ENCODE measurements around the gene CCDC14. TPM values are rescaled to one million over a fixed set of nuclear protein-coding genes. Genes with fewer than 3 reads are reported as not detected.
"Not testable (repeated sequence)": the region's sequence is repeated elsewhere in the genome, so short reads cannot be mapped to it uniquely, and the experiment has no call there.

The CCDC14 gene
- total and polyA plus RNA-seq, 2 donors = 57.3 to 60.4 TPM

DNA sequence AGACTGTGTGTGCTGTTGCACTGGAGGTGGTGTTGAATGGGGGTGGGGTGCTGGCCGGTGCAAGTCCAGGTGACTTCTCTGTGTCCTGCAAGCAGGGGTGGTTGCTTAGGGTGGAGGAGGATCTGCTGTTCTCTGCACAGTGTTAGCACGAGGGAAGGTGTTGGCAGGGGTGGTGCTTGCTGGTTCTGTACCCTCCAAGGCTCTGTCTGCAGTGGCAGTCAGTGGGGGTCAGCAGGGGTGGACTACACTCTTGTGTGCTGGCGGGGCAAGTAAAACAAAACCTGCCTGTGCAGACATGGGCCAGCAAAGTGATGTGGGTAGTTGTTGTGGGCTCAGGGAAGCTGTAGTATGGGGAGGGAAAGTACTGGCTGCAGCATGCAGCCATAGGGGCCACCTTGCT lies 25.4 kb upstream of the CCDC14 start:
- Histone ChIP-seq H3K27me3 (ENCODE audit: control insufficient read depth in 2 of 2, insufficient read depth in 1 of 2, low read length in 1 of 2) (peaks cover 0 to 29% of the 10 kb centered on the region in 2 donors), H3K4me3 (ENCODE audit: low read length in 2 of 2) (no peak overlapping the region), H3K9me3 (ENCODE audit: control insufficient read depth in 2 of 2, insufficient read depth in 1 of 2, low read length in 1 of 2) (no peaks in the 10 kb centered on the region), H3K4me1 (ENCODE audit: control insufficient read depth in 2 of 2, insufficient read depth in 2 of 2, low read length in 2 of 2) (no peaks in the 10 kb centered on the region), H3K27ac (ENCODE audit: low read depth in 1 of 2, low read length in 1 of 2) (no peak overlapping the region), H3K36me3 (ENCODE audit: control insufficient read depth in 2 of 2, insufficient read depth in 2 of 2, low read length in 1 of 2) (no peaks in the 10 kb centered on the region)
- no peak for DNase-seq (ENCODE audit: low read depth in 6 of 9, low spot score in 9 of 9)
- 89% methylated on average over 3 of the region's 3 CpGs for WGBS

DNA sequence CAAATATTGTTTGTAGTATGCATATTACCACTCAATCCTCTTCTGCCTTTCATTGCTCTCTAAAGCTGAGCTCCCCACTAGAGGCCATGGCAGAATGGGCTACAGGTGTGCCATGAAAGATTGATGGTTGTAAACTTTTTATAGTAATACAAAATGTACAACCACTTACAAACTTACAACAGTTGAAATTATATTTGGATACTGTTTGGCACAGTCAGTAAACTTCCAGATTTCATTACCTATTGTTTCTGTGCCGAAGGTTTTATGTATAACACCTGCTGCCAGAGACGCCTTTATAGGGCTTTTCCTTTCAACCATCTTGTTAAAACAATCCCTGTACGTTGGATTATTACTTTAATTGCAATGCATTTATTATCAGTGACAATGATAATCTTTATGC lies 23.9 kb upstream of the CCDC14 start:
- DNase-seq (ENCODE audit: low read depth in 6 of 9, low spot score in 9 of 9) = no peak
- Histone ChIP-seq H3K36me3 (ENCODE audit: control insufficient read depth in 2 of 2, insufficient read depth in 2 of 2, low read length in 1 of 2) (no peaks in the 10 kb centered on the region), H3K27ac (ENCODE audit: low read depth in 1 of 2, low read length in 1 of 2) (no peak overlapping the region), H3K9me3 (ENCODE audit: control insufficient read depth in 2 of 2, insufficient read depth in 1 of 2, low read length in 1 of 2) (no peaks in the 10 kb centered on the region), H3K27me3 (ENCODE audit: control insufficient read depth in 2 of 2, insufficient read depth in 1 of 2, low read length in 1 of 2) (peaks cover 5 to 30% of the 10 kb centered on the region in 2 donors), H3K4me1 (ENCODE audit: control insufficient read depth in 2 of 2, insufficient read depth in 2 of 2, low read length in 2 of 2) (no peaks in the 10 kb centered on the region), H3K4me3 (ENCODE audit: low read length in 2 of 2) (no peak overlapping the region)
- WGBS = 97% methylated on average over 3 of the region's 3 CpGs

DNA sequence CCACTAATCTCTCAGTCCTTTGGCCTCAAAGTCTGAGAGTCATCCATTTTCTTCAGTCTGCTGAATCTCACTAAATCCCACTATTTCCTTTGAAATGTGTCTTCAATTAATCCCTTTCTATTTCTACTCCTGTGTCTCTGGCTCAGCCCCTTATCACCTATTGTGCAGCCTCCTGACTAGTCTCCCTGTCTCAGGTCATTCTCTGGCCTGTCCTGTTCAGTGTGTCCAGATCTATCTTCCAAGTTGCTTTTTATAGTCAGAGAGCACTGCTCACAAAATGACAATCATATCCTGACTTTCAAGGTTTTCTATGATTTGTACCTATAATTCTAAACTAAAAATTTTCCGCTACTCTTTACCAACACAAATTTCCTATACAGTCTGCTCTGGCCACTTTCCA lies 23.3 kb upstream of the CCDC14 start:
- Histone ChIP-seq H3K36me3 (ENCODE audit: control insufficient read depth in 2 of 2, insufficient read depth in 2 of 2, low read length in 1 of 2) (no peaks in the 10 kb centered on the region), H3K9me3 (ENCODE audit: control insufficient read depth in 2 of 2, insufficient read depth in 1 of 2, low read length in 1 of 2) (no peaks in the 10 kb centered on the region), H3K27ac (ENCODE audit: low read depth in 1 of 2, low read length in 1 of 2) (no peak overlapping the region), H3K4me1 (ENCODE audit: control insufficient read depth in 2 of 2, insufficient read depth in 2 of 2, low read length in 2 of 2) (no peaks in the 10 kb centered on the region), H3K4me3 (ENCODE audit: low read length in 2 of 2) (no peak overlapping the region), H3K27me3 (ENCODE audit: control insufficient read depth in 2 of 2, insufficient read depth in 1 of 2, low read length in 1 of 2) (peaks cover 7 to 26% of the 10 kb centered on the region in 2 donors)
- no peak for DNase-seq (ENCODE audit: low read depth in 6 of 9, low spot score in 9 of 9)
- WGBS = 98% methylated on average over 1 of the region's 1 CpG

DNA sequence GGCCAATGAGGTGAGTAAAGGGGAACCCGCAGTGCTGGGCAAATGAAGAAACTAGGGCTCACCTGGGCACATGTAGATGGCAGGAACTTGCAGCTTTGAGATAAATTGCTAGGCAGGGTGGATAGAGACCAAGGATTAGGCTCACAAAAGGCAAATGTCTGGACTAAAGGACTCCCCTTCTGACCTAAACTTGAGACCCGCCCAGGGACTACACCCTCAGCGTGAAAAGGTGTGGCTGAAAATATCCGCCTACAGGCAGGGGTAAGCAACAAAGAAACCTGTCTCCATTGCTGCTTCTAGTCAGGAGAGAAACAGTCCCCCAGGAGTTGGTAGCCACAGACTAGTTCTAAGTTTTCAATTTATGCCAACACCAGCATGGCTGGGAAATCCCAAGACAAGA lies 20.3 kb upstream of the CCDC14 start:
- not testable (repeated sequence) for H3K27ac ChIP-seq (ENCODE audit: low read depth in 1 of 2, low read length in 1 of 2); H3K9me3 ChIP-seq (ENCODE audit: control insufficient read depth in 2 of 2, insufficient read depth in 1 of 2, low read length in 1 of 2); H3K4me3 ChIP-seq (ENCODE audit: low read length in 2 of 2); H3K36me3 ChIP-seq (ENCODE audit: control insufficient read depth in 2 of 2, insufficient read depth in 2 of 2, low read length in 1 of 2); H3K4me1 ChIP-seq (ENCODE audit: control insufficient read depth in 2 of 2, insufficient read depth in 2 of 2, low read length in 2 of 2); DNase-seq (ENCODE audit: low read depth in 6 of 9, low spot score in 9 of 9)
- H3K27me3 ChIP-seq (ENCODE audit: control insufficient read depth in 2 of 2, insufficient read depth in 1 of 2, low read length in 1 of 2) = peaks cover 7 to 14% of the 10 kb centered on the region in 2 donors
- 85% methylated on average over 4 of the region's 4 CpGs for WGBS

DNA sequence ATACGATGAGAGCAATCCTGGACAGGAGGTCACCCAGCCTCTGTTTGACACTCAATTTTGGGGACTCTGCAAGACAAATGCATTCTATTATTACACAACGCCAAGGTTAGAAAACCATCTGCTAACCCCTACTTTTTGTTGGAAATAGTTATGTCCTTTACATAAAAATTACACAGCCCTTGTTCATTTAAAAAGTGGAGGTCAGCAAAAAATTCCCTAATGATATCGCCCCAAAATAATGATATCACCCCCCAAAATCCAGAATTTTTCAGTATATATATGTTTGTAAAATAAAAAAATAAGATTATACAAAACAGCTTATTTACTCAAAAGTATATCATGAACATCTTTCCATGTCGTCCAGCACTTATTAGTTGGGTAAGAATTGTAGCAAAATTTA lies 19.5 kb upstream of the CCDC14 start:
- no peak overlapping the region for H3K27ac ChIP-seq (ENCODE audit: low read depth in 1 of 2, low read length in 1 of 2)
- peaks cover 7 to 13% of the 10 kb centered on the region in 2 donors for H3K27me3 ChIP-seq (ENCODE audit: control insufficient read depth in 2 of 2, insufficient read depth in 1 of 2, low read length in 1 of 2)
- 87% methylated on average over 4 of the region's 4 CpGs for WGBS
- no peaks in the 10 kb centered on the region for H3K4me1 ChIP-seq (ENCODE audit: control insufficient read depth in 2 of 2, insufficient read depth in 2 of 2, low read length in 2 of 2)
- no peak for DNase-seq (ENCODE audit: low read depth in 6 of 9, low spot score in 9 of 9)
- no peak overlapping the region for H3K4me3 ChIP-seq (ENCODE audit: low read length in 2 of 2)
- H3K36me3 ChIP-seq (ENCODE audit: control insufficient read depth in 2 of 2, insufficient read depth in 2 of 2, low read length in 1 of 2) = no peaks in the 10 kb centered on the region
- no peaks in the 10 kb centered on the region for H3K9me3 ChIP-seq (ENCODE audit: control insufficient read depth in 2 of 2, insufficient read depth in 1 of 2, low read length in 1 of 2)

DNA sequence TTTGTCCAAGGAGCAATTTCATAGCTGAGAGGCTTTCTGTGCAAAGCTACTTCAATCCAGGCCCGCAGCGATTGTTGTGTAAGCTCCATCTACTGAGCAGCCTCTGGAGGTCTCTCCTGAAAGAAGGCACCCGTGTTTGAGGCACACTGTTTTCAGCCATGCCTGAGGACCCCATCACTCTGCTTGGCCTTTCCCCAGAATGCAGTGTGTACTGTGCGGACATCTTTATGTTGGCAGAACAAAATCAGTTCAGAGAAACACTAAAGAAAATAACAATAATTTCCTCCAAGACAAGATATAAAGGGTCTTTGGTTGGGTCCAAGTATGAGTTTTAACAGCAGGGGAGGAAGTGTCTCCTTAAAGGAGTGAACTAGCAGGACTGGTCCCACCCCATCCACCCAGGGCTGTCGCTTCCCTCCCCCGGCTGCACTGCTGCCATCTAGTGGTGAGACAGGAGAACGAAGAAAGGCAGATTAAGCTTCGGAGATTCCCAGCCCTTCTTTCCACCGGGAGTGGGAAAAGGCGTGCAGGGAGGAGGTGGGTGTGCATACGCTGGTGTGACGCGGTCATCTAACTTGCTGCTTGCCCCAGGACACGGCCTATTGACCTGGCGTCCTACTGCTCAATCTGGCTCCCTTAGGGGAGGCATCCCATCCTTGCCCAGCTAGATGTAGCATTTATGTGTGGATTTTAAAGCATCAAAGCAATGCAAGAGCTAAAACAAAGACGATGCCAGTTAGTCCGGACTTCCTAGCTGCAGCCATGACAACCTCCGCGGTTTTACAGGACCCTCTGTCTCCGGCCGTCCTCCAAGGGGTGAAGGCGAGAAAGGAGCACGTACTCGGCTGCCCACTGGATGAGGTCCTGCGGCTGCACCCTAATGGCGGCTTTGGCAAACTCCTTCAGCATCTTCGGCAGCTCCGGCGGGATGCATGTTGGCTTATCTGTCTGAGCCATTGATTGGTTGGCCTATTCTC lies 18.8 kb upstream of the CCDC14 start:
- H3K27me3 ChIP-seq (ENCODE audit: control insufficient read depth in 2 of 2, insufficient read depth in 1 of 2, low read length in 1 of 2) = peaks cover 7 to 13% of the 10 kb centered on the region in 2 donors
- H3K4me1 ChIP-seq (ENCODE audit: control insufficient read depth in 2 of 2, insufficient read depth in 2 of 2, low read length in 2 of 2); DNase-seq (ENCODE audit: low read depth in 6 of 9, low spot score in 9 of 9); H3K27ac ChIP-seq (ENCODE audit: low read depth in 1 of 2, low read length in 1 of 2); H3K9me3 ChIP-seq (ENCODE audit: control insufficient read depth in 2 of 2, insufficient read depth in 1 of 2, low read length in 1 of 2); H3K4me3 ChIP-seq (ENCODE audit: low read length in 2 of 2); H3K36me3 ChIP-seq (ENCODE audit: control insufficient read depth in 2 of 2, insufficient read depth in 2 of 2, low read length in 1 of 2): not testable (repeated sequence)
- WGBS = 18% methylated on average over 27 of the region's 29 CpGs

DNA sequence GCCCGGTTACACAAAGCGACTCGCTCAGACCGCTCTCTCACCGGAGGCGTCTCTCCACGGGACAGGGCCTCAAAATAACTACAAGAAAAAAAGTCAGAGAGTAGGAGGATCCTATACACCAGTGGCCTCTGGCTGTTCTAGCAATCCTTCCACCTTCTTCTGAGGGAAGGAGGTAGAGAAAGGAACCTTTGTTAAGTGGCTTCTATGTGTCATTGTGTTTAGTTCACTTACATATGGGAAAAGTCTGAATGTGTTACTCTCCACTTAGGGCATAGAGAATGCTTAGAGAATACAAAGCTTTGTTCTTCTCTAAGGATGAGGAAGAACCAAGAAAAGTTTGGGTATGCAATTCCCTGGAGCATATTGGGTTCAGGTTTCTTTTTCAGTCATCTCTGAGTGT lies 15.9 kb upstream of the CCDC14 start:
- H3K4me3 ChIP-seq (ENCODE audit: low read length in 2 of 2); DNase-seq (ENCODE audit: low read depth in 6 of 9, low spot score in 9 of 9); H3K4me1 ChIP-seq (ENCODE audit: control insufficient read depth in 2 of 2, insufficient read depth in 2 of 2, low read length in 2 of 2); H3K27ac ChIP-seq (ENCODE audit: low read depth in 1 of 2, low read length in 1 of 2); H3K36me3 ChIP-seq (ENCODE audit: control insufficient read depth in 2 of 2, insufficient read depth in 2 of 2, low read length in 1 of 2); H3K9me3 ChIP-seq (ENCODE audit: control insufficient read depth in 2 of 2, insufficient read depth in 1 of 2, low read length in 1 of 2): not testable (repeated sequence)
- WGBS = 96% methylated on average over 7 of the region's 7 CpGs
- H3K27me3 ChIP-seq (ENCODE audit: control insufficient read depth in 2 of 2, insufficient read depth in 1 of 2, low read length in 1 of 2) = peaks cover 7 to 15% of the 10 kb centered on the region in 2 donors

DNA sequence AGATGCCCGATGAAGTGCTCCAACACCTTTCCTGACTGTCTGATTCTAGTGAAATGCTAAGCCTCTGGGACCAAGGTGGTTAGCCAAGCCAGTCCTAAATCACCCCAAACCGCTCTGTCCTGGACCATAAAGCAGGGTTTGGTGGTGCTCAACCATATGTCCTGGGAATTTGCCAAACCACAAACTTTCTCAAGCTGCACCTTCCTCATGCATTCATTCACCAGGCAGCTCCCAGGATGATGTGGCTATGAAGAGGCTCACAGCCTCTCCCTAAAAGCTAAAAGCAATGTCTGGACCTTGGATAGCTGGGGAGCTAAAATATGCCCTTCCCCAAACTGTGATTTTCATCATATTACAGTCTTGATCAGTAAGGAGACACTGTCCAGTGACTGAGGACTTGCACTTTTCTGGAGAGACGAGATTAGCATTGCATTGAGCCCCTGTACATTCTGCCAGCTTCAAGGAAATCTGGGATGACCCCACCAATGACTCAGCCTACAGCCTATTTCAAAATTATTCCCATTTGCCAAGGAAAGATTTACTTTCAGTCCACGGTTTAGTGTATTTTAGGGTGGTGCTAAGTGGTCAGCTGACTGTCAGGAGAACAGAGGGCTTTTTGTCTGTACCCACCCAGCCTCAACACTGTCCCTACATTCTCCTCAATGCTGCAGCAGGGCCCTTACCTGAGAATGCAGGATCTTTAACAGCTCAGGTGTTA lies 15.3 kb upstream of the CCDC14 start:
- H3K27me3 ChIP-seq (ENCODE audit: control insufficient read depth in 2 of 2, insufficient read depth in 1 of 2, low read length in 1 of 2) = peaks cover 7 to 16% of the 10 kb centered on the region in 2 donors
- not testable (repeated sequence) for H3K9me3 ChIP-seq (ENCODE audit: control insufficient read depth in 2 of 2, insufficient read depth in 1 of 2, low read length in 1 of 2); DNase-seq (ENCODE audit: low read depth in 6 of 9, low spot score in 9 of 9); H3K4me1 ChIP-seq (ENCODE audit: control insufficient read depth in 2 of 2, insufficient read depth in 2 of 2, low read length in 2 of 2); H3K4me3 ChIP-seq (ENCODE audit: low read length in 2 of 2); H3K27ac ChIP-seq (ENCODE audit: low read depth in 1 of 2, low read length in 1 of 2); H3K36me3 ChIP-seq (ENCODE audit: control insufficient read depth in 2 of 2, insufficient read depth in 2 of 2, low read length in 1 of 2)
- WGBS = 88% methylated on average over 4 of the region's 4 CpGs

DNA sequence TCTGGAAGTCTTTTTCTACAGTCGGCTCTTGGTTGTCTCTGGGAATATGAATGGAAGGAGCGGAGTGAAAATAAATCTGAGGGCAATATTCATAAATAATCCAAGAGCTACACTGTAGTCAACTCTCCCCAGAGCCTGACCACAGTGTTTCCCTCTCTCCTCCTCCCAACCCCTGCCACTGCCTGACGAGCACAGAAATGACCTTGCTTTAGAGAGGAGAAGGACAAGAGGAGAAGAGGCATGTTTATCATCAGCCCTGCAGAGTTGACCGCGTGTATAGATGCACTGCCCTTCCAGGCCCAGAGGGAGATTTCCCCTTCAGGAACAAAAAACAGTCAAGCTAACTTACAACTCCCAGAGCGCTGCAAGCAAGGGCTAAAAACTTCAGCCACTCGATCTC lies 14.0 kb upstream of the CCDC14 start:
- not testable (repeated sequence) for H3K27ac ChIP-seq (ENCODE audit: low read depth in 1 of 2, low read length in 1 of 2); H3K4me3 ChIP-seq (ENCODE audit: low read length in 2 of 2)

More for the DNA sequence above, 14.0 kb upstream of the CCDC14 start:
- H3K4me1 ChIP-seq (ENCODE audit: control insufficient read depth in 2 of 2, insufficient read depth in 2 of 2, low read length in 2 of 2); H3K9me3 ChIP-seq (ENCODE audit: control insufficient read depth in 2 of 2, insufficient read depth in 1 of 2, low read length in 1 of 2); H3K36me3 ChIP-seq (ENCODE audit: control insufficient read depth in 2 of 2, insufficient read depth in 2 of 2, low read length in 1 of 2); H3K27me3 ChIP-seq (ENCODE audit: control insufficient read depth in 2 of 2, insufficient read depth in 1 of 2, low read length in 1 of 2); DNase-seq (ENCODE audit: low read depth in 6 of 9, low spot score in 9 of 9): not testable (repeated sequence)
- WGBS = 92% methylated on average over 5 of the region's 7 CpGs
